Left ventricle myocardium inferior (tissue), 1 donor: Measurements from ENCODE around the gene CD109. TPM values are rescaled to one million over a fixed set of nuclear protein-coding genes. Genes with fewer than 3 reads are reported as not detected.

Source experiments
- DNase-seq: peaks from one replicate; pipeline ENCODE4 v3.0.0-alpha.2; 2020
- H3K27ac ChIP-seq: fragments of 200-600 bp; replicated peaks from 2 replicates; pipeline ENCODE4 v1.8.0; 2021
- H3K27me3 ChIP-seq: fragments of 200-600 bp; 2 replicates; pipeline ENCODE4 v1.8.0; 2021; ENCODE audit warnings: low read depth
- H3K36me3 ChIP-seq: fragments of 200-600 bp; 2 replicates; pipeline ENCODE4 v1.8.0; 2021
- H3K4me1 ChIP-seq: fragments of 200-600 bp; 2 replicates; pipeline ENCODE4 v1.8.0; 2021
- H3K4me3 ChIP-seq: fragments of 200-600 bp; 2 replicates; pipeline ENCODE4 v1.8.0; 2021; ENCODE audit warnings: mild to moderate bottlenecking, moderate library complexity
- H3K9me3 ChIP-seq: fragments of 200-600 bp; replicated peaks from 2 replicates; pipeline ENCODE4 v1.8.0; 2021
- intact Hi-C: fragments of 100-400 bp; cut with micrococcal nuclease; formaldehyde crosslinking; loops from one replicate; pipeline ENCODE4 v1.11.0; 2022
- total RNA-seq: library from RNA; stranded (reverse); fragmentation: NEBNext Ultra II Directional; extraction: Animal tissue kit (Norgen Biotek cat#: 25700); gene quantifications from one replicate; pipeline ENCODE4 v1.2.1, GENCODE V29; 2021
- TF ChIP-seq, protein P1 (sequence below): fragments of 200-600 bp; IDR thresholded peaks from 2 replicates; pipeline ENCODE4 v1.8.0; 2021; ENCODE audit warnings: antibody characterized with exemption, mild to moderate bottlenecking, borderline replicate concordance
- donor health status: DM: no; HTN: yes; CAD: no; lungs with severe emphysema.

The CD109 gene
- total RNA-seq, 1 donor from 2014 or later = 9.1 TPM

DNA sequence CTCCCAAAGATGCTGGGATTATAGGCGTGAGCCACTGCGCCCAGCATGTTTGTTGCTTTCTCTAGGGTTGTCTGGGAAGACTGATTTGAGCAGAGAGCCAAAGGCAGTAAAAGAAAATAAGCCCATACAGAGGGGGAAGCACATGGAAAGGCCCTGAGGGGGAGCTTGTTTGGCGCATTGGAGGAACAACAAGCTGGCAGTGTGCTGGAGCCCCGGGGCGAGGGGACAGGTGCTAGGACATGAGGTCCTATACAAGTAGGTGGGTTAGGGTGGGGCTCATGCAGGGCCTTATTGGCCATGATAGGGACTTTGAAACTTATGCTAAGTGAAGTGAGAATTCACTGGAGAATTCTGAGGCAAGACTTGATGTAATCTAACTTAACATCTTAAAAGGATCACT is 35.3 kb downstream of the CD109 start:
- H3K4me1 ChIP-seq = no peaks in the 10 kb centered on the region
- H3K9me3 ChIP-seq = no peaks in the 10 kb centered on the region
- intact Hi-C loops = no loop called here
- peaks cover 18% of the 10 kb centered on the region for H3K36me3 ChIP-seq
- H3K27me3 ChIP-seq = no peaks in the 10 kb centered on the region
- no peak for DNase-seq
- no peak overlapping the region for H3K4me3 ChIP-seq
- no peak overlapping the region for H3K27ac ChIP-seq
- TF ChIP-seq, protein P1, sequence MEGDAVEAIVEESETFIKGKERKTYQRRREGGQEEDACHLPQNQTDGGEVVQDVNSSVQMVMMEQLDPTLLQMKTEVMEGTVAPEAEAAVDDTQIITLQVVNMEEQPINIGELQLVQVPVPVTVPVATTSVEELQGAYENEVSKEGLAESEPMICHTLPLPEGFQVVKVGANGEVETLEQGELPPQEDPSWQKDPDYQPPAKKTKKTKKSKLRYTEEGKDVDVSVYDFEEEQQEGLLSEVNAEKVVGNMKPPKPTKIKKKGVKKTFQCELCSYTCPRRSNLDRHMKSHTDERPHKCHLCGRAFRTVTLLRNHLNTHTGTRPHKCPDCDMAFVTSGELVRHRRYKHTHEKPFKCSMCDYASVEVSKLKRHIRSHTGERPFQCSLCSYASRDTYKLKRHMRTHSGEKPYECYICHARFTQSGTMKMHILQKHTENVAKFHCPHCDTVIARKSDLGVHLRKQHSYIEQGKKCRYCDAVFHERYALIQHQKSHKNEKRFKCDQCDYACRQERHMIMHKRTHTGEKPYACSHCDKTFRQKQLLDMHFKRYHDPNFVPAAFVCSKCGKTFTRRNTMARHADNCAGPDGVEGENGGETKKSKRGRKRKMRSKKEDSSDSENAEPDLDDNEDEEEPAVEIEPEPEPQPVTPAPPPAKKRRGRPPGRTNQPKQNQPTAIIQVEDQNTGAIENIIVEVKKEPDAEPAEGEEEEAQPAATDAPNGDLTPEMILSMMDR = no peak

DNA sequence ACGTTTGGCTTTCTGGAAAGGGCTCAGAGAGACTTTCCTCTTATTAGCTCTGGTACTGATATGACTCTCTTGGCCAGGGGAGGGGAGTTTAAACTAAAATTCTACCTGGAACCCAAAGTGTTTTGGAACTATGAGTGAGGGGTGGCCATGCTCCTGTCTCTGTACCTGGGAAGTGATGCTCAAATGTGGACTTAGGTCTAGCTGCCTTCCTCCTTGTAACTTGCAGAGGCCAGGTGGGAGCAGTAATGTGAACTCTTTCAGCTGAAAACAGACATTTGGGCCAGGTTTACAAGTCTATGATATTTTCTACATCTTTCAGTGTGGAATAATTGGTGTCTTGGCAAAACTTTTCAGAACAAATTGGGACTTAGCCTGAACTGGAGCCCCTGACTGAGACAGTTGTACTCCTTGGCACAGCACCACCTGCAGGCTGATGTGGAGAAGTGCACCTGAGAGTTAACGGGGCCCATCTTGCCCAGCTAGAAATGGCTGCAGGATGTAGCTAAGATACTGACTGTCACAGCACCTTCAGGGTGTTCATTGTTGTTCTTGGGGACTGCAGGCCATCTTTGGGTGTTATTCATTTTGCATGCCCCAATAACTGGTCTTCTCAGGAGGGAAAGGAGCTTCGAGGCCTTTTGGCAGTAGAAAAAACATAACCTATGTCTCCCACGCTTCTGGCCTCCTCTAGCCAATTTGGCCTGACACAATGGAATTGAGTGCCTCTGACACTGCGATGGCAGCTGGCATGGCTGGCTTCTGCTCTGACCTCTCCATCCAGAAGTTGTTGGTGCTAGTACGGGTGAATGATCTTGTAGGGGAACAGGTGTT is 37.1 kb downstream of the CD109 start:
- intact Hi-C loops = loop anchor here (2.0 kb wide), 1 partner anchor 58 kb away; no protein-coding TSS in a partner anchor
- H3K36me3 ChIP-seq = peaks cover 18% of the 10 kb centered on the region
- no peak overlapping the region for H3K27ac ChIP-seq
- H3K27me3 ChIP-seq = no peaks in the 10 kb centered on the region
- no peaks in the 10 kb centered on the region for H3K9me3 ChIP-seq
- no peak overlapping the region for H3K4me3 ChIP-seq
- H3K4me1 ChIP-seq = peaks cover 2% of the 10 kb centered on the region
- DNase-seq = peak; percentile 32
- TF ChIP-seq, protein P1 = peak; percentile 94

DNA sequence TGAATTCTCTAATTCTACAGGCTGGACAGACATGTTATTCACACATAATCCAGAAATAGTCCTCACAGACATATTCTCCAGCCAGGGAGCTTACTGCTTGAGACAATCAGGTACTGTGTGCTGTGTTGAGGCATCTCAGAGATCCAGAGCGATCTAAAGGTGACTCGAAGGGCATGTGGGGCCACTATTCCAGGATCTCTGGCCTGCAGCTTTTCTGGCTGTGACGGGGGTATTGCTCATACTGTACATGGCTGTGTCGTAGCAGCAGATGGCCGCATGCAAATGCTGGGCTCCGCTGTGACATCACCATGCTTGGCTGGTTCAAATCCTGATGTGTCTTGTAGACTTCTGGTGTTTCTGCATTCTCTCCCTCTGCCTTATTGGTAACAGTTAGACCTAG is 37.8 kb downstream of the CD109 start:
- Histone ChIP-seq H3K36me3 (peaks cover 18% of the 10 kb centered on the region), H3K4me3 (no peak overlapping the region), H3K9me3 (no peaks in the 10 kb centered on the region), H3K4me1 (peaks cover 10% of the 10 kb centered on the region), H3K27me3 (no peaks in the 10 kb centered on the region), H3K27ac (no peak overlapping the region)
- DNase-seq = no peak
- intact Hi-C loops = loop anchor here (2.0 kb wide), 1 partner anchor 59 kb away; no protein-coding TSS in a partner anchor
- TF ChIP-seq, protein P1 = no peak

DNA sequence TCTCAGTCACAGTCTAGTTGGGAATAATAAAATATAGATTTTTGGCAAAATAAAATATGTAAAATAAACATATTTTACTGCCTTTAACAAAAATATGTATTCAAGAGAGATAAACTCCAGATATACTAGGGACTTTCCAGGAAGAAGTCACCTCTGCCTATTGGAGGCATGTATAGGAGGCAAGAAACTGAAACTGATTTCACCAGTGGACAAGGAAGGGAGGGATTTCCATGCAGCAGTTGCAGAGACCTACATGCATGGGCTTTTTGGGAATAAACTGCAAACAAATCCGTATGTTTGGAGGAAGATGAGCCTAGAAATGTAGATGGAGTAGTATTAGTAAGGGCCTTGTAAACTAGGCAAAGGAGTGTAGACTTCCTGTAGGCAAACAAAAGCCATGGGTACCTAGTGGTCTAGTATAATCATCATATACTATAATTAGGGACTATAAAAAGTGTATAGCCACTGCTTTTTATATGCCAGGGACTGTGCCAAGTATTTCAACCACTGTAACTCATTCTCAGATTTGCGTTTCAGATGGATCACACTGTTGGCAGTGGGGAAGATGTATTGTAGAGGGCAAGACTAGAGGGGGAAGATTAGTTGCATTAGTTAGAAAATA is 38.9 kb downstream of the CD109 start:
- Histone ChIP-seq H3K27me3 (no peaks in the 10 kb centered on the region), H3K36me3 (peaks cover 18% of the 10 kb centered on the region), H3K27ac (no peak overlapping the region), H3K4me3 (no peak overlapping the region), H3K9me3 (no peaks in the 10 kb centered on the region), H3K4me1 (peaks cover 12% of the 10 kb centered on the region)
- intact Hi-C loops = loop anchor here (5.0 kb wide), 1 partner anchor 1477 kb away; no protein-coding TSS in a partner anchor
- DNase-seq = no peak
- TF ChIP-seq, protein P1 = no peak

DNA sequence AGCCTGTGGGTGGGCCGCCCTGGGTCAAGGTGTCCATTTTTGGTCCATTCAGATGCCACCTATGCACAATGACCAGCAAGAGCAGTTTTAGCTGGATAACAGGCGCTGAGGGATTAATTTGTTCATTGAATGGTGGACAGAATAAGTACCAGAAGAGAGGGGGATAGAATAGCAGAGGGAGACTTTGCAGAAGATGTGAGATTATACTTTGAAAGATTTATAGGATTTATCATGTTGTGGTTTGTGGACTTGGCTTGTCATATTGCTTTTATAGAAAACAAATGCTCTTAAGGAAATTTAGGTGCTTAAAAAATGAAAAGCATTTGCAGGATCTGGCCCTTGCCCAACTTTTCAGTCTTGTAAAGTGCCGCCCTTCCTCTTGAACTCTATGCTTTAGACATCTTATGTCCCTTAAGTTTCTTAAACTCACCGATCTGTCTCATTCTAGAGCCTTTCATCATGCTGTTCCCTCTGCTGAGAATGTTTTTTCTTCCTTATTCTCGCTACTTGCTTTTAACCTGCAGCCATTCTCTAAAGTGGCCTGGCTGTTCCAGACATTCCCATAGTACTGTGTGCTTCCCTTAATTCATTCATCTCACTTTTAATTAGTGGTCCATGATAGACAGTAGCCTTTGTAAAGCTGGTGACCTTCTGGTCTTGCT is 42.5 kb downstream of the CD109 start:
- Histone ChIP-seq H3K9me3 (no peaks in the 10 kb centered on the region), H3K4me1 (peaks cover 12% of the 10 kb centered on the region), H3K36me3 (peaks cover 5% of the 10 kb centered on the region), H3K4me3 (no peak overlapping the region), H3K27ac (peak overlapping the region; percentile 47), H3K27me3 (no peaks in the 10 kb centered on the region)
- DNase-seq = no peak
- intact Hi-C loops = loop anchor here (5.0 kb wide), 1 partner anchor 1474 kb away; no protein-coding TSS in a partner anchor
- TF ChIP-seq, protein P1 = no peak
